ENCODE results near the gene SLC22A1.

The SLC22A1 gene

DNA sequence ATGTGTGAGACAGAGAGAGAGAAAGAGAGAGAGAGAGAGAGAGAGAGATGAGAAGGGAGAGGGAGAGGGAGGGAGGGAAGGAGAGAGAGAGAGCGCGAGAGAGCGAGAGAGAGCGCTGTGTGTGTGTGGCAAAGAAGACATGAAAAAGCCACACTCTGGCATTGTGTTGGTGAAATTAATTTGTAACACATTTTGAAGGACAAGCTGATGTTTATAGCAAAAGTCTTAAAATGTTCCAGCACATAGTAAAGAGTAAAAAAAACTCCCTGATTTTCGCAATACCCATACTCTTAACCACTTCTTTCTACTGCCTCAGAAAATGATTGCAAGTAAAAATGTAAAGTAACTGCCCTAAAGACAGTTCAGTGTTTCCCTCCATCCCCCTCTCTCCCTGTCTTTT lies 56.7 kb downstream of the SLC22A1 start:
- no peak overlapping the region for H3K27ac ChIP-seq
- DNase-seq (ENCODE audit: low spot score): no peak
- POLR2A ChIA-PET (ENCODE audit: low non-redundant PET): no interaction called here
- TF ChIP-seq, protein P1, sequence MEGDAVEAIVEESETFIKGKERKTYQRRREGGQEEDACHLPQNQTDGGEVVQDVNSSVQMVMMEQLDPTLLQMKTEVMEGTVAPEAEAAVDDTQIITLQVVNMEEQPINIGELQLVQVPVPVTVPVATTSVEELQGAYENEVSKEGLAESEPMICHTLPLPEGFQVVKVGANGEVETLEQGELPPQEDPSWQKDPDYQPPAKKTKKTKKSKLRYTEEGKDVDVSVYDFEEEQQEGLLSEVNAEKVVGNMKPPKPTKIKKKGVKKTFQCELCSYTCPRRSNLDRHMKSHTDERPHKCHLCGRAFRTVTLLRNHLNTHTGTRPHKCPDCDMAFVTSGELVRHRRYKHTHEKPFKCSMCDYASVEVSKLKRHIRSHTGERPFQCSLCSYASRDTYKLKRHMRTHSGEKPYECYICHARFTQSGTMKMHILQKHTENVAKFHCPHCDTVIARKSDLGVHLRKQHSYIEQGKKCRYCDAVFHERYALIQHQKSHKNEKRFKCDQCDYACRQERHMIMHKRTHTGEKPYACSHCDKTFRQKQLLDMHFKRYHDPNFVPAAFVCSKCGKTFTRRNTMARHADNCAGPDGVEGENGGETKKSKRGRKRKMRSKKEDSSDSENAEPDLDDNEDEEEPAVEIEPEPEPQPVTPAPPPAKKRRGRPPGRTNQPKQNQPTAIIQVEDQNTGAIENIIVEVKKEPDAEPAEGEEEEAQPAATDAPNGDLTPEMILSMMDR (conservative IDR thresholded peaks at IDR 0.05; ENCODE audit: low read depth): no peak
- CTCF ChIA-PET: no interaction called here

DNA sequence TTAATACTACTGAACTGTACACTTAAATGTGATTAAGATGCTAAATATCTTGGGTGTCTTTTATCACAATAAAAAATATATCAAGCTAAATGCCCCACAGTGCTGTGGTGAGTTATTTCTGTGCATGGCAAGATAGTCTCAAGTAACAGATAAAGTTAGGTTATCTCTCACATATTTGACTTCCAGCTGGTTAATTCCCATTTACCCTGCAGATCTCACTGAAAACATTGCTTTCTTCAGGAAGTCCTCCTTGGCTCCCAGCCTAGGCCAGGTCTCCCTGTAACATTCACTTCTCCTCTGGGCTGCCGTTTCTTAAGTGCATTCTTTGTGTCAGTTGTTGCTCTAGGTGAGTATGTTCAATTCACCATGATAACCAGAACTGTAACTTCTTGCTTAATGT lies 59.1 kb downstream of the SLC22A1 start:
- TF ChIP-seq, protein P1 (conservative IDR thresholded peaks at IDR 0.05; ENCODE audit: low read depth): no peak
- no peak overlapping the region for H3K27ac ChIP-seq
- DNase-seq (ENCODE audit: low spot score): no peak
- ChIA-PET CTCF (no interaction called here), POLR2A (ENCODE audit: low non-redundant PET) (no interaction called here)

DNA sequence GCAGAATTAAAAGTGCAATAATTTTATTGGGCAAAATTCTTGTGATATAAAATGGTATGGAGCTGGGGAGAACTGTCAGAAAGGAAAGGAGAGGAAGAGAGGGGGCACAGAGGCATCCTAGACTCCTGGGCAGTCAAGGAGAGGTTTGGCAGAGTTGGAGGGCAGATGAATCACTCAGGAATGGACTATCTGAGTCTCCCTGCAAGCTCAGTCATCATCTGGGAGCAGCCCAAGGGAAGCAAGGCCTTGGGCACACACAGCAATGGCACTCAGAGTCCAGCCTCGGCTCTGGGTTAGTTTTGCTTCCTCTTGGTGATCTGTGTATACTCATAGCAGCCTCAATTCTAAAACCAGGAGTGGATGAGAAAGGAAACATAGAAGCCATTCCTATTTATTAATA lies 67.2 kb downstream of the SLC22A1 start:
- peak; percentile 18 for DNase-seq (ENCODE audit: low spot score)
- POLR2A ChIA-PET (ENCODE audit: low non-redundant PET): no interaction called here
- H3K27ac ChIP-seq: no peak overlapping the region
- CTCF ChIA-PET: no interaction called here
- TF ChIP-seq, protein P1 (conservative IDR thresholded peaks at IDR 0.05; ENCODE audit: low read depth): no peak

DNA sequence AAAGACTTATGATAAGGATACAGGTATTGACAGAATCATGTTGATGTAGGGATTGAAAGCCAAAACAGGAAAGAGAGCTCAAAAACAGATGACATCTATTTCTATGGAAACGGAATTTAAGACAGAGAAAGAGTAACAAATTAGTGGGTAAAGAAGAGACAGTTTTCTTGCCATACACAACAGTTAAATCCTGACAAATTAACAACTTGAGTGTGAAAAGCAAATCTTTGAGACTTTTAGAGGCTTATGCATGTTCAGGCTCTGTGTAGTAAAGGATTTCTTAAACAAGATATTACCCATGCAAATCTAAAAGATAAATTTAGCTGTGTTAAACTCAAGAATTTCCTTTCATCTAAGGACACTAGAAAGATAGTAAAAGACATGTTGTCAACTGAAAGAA lies 68.5 kb downstream of the SLC22A1 start:
- POLR2A ChIA-PET (ENCODE audit: low non-redundant PET): no interaction called here

DNA sequence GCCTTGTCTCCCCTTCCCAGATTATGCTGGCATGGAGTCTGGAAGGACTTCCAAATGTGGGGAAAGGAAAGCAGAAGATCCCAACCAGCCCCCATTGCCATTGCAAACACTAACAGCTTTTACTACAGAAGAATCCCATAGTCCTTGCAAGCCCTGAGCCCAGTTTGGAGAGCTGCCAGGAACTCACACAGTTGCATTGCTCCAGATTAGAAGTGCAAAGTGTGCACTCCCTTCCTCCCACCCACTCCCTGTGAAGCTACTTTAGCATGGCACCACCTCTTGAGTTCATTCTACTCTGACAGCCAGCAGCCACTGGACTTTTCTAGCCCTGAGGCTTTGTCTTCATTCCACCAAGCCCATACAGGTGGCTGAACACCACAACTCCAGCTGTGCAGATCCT lies 69.4 kb downstream of the SLC22A1 start:
- no peak for DNase-seq (ENCODE audit: low spot score)
- TF ChIP-seq, protein P1 (conservative IDR thresholded peaks at IDR 0.05; ENCODE audit: low read depth): no peak
- ChIA-PET POLR2A (ENCODE audit: low non-redundant PET) (no interaction called here), CTCF (no interaction called here)
- no peak overlapping the region for H3K27ac ChIP-seq

More for the DNA sequence above, 68.5 kb downstream of the SLC22A1 start:
- TF ChIP-seq, protein P1 (conservative IDR thresholded peaks at IDR 0.05; ENCODE audit: low read depth): no peak
- no peak overlapping the region for H3K27ac ChIP-seq
- CTCF ChIA-PET: interaction anchor here (0.6 kb wide), 1 partner anchor 522 kb away, joined by 3 read pairs; no protein-coding TSS in a partner anchor
- DNase-seq (ENCODE audit: low spot score): no peak

DNA sequence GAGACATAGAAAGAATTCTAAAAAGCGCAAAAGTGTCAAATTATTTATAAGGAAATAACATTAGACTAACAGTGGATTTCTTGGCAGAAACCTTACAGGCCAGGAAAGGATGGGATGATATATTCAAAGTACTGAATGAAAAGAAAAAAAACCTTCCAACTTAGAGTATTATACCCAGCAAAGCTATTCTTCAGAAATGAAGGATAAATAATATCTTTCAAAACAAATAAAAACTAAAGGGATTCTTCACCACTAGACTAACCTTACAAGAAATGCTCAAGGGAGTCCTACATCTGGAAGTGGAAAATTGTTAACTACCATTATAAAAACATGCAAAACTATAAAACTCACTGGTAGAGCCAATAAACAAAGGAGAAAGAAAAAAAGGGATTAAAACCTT lies 71.2 kb downstream of the SLC22A1 start:
- no peak overlapping the region for H3K27ac ChIP-seq
- TF ChIP-seq, protein P1 (conservative IDR thresholded peaks at IDR 0.05; ENCODE audit: low read depth): no peak
- no peak for DNase-seq (ENCODE audit: low spot score)
- ChIA-PET POLR2A (ENCODE audit: low non-redundant PET) (no interaction called here), CTCF (no interaction called here)

DNA sequence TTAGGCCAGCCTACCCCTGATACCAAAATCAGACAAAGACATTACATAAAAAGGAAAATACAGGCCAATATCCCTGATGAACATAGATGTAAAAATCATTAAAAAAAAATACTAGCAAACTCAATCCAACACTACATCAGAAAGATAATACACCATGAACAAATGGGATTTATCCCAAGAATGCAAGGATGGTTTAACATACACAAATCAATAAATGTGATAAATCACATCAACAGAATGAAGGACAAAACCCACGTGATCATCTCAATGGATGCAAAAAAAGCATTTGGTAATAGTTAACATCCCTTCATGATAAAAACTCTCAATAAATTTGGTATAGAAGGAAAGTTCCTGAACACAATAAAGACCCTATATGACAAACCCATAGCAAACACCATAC lies 73.2 kb downstream of the SLC22A1 start:
- ChIA-PET CTCF (no interaction called here), POLR2A (ENCODE audit: low non-redundant PET) (no interaction called here)
- TF ChIP-seq, protein P1 (conservative IDR thresholded peaks at IDR 0.05; ENCODE audit: low read depth): no peak
- DNase-seq (ENCODE audit: low spot score): no peak
- no peak overlapping the region for H3K27ac ChIP-seq

Measured in RWPE1 (cell line).